ENCODE measurements around the gene SMIM21.

DNA sequence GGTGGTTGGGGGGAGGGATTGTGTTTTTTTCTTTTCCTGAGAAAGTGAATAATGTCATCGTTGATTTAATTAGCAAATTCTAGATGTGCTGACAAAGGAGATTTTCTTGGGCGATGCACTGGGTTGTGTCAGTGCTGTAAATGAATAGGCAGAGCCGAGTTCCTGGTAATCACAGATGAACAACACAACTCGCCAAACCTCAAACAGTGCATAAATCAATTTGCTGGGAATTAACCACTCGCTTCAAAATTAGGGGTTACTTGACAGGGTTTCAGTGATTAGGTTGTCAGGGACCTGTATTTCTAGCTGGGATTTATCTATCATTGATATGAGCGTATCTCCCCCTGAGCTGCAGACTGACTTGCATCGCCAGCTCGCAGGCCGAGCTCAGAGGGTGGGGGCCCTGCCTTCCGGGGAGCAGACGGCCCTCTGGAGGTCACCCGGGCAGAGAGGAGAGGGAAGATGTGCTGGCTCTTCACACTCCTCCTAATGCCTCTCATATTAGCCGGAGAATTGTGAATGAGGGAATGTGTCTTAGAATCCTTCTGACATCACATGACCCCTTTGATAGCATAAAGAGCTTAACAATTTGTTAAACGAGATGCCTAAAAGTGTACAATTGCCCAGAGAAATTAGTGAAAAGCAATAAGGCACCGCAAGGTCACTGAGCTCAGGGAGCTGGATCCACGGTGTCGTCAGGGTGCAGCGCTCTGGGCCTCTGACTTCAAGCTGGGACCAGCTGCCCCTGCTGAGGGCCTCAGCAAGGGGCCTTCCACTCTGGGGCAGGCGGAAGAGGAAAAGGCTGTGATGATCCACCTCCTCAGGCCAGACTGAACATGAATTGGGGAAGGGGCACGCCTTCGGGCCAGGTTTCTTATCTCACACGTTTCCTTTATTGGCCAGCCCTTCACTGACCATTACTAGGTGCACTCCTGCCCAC lies 48.9 kb downstream of the SMIM21 start:
- TF ChIP-seq, protein P1, sequence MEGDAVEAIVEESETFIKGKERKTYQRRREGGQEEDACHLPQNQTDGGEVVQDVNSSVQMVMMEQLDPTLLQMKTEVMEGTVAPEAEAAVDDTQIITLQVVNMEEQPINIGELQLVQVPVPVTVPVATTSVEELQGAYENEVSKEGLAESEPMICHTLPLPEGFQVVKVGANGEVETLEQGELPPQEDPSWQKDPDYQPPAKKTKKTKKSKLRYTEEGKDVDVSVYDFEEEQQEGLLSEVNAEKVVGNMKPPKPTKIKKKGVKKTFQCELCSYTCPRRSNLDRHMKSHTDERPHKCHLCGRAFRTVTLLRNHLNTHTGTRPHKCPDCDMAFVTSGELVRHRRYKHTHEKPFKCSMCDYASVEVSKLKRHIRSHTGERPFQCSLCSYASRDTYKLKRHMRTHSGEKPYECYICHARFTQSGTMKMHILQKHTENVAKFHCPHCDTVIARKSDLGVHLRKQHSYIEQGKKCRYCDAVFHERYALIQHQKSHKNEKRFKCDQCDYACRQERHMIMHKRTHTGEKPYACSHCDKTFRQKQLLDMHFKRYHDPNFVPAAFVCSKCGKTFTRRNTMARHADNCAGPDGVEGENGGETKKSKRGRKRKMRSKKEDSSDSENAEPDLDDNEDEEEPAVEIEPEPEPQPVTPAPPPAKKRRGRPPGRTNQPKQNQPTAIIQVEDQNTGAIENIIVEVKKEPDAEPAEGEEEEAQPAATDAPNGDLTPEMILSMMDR (IDR thresholded peaks at IDR 0.05): no peak
- no peak for TF ChIP-seq POLR2A (IDR thresholded peaks at IDR 0.05)
